Measurements from ENCODE around the gene CSRNP2. TPM values are rescaled to one million over a fixed set of nuclear protein-coding genes. Genes with fewer than 3 reads are reported as not detected.

The CSRNP2 gene
- total and polyA plus RNA-seq, 2 of the 8 experiments (the other 6 are each of a cell fraction or from before 2014, with no cell fraction given), result 13.7 to 34.0 TPM

DNA sequence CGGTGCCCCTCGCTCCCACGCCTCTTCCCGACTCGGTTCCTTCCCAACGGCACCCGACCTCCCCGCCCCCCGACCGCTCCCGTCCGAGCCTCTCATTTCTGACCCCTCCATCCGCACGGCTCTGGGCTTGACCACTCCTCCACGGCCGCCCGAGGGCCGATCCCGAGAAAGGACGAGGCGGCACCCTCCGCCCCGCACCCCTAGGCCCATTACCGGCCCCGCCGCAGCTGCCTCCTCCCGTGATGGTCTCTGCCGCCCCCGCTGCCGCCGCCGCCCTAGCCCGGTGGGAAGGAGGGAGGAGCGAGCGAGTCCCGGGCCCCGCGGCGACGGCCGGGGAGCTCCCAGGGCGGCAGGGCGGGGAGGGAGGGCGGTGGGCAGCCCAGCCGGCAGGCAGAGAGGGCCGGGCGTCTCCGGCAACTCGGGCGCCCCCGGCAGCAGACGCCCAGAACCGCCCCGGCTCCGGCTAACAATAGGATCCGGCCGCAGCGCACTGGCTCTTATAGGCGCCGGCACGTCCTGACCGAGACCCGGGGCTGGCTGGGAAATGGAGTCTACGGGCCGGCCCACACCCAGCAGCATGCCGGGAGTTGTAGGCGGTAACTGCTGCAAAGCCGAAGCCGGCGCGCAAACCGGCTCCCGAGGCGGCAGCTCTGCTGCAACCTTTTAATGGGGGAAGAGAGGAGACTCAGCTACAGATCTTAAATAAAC lies at the start of gene CSRNP2 (continued):
- TF ChIP-seq, protein P1, sequence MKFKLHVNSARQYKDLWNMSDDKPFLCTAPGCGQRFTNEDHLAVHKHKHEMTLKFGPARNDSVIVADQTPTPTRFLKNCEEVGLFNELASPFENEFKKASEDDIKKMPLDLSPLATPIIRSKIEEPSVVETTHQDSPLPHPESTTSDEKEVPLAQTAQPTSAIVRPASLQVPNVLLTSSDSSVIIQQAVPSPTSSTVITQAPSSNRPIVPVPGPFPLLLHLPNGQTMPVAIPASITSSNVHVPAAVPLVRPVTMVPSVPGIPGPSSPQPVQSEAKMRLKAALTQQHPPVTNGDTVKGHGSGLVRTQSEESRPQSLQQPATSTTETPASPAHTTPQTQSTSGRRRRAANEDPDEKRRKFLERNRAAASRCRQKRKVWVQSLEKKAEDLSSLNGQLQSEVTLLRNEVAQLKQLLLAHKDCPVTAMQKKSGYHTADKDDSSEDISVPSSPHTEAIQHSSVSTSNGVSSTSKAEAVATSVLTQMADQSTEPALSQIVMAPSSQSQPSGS (IDR thresholded peaks at IDR 0.05; ENCODE audit: low read length), result no peak
- peak; percentile 99 for TF ChIP-seq TAF1 (IDR thresholded peaks at IDR 0.05; ENCODE audit: low read depth, low read length)
- TF ChIP-seq CREB1 (IDR thresholded peaks at IDR 0.05), result peak; percentile 72
- peak in 1 of 2 experiments; percentile 57; a peak in 1 of 4 replicates for TF ChIP-seq SIN3A (conservative IDR thresholded peaks at IDR 0.05 in 1 of 2, IDR thresholded peaks at IDR 0.05 in 1 of 2; ENCODE audit: low read depth in 1 of 2, low read length in 2 of 2)
- 0 out of 2 replicates have a peak, but pooled peaks have one; percentile 23 for TF ChIP-seq ATF3 (IDR thresholded peaks at IDR 0.05; ENCODE audit: insufficient read depth, low read depth, low read length)
- TF ChIP-seq SP1 (IDR thresholded peaks at IDR 0.05; ENCODE audit: low read depth, low read length), result peak; percentile 55; the same call in 1 of the 2 replicates
- TF ChIP-seq CHD2 (IDR thresholded peaks at IDR 0.05; ENCODE audit: low read length), result no peak
- 0 out of 2 replicates have a peak, but pooled peaks have one; percentile 17 for TF ChIP-seq NRF1 (IDR thresholded peaks at IDR 0.05; ENCODE audit: low read depth, low read length)
- TF ChIP-seq TBP (IDR thresholded peaks at IDR 0.05; ENCODE audit: low read depth, low read length), result peak; percentile 97
- no peak for TF ChIP-seq RNF2 (IDR thresholded peaks at IDR 0.05; ENCODE audit: borderline replicate concordance, low read depth, low read length, missing control alignments, poor library complexity, severe bottlenecking)
- TF ChIP-seq PHF8 (conservative IDR thresholded peaks at IDR 0.05; ENCODE audit: low read depth, low read length), result peak; percentile 86
- TF ChIP-seq GTF2F1 (IDR thresholded peaks at IDR 0.05; ENCODE audit: borderline replicate concordance, low read depth, low read length), result peak; percentile 95
- peak; percentile 99 for TF ChIP-seq POLR2A (IDR thresholded peaks at IDR 0.05; ENCODE audit: control extremely low read depth in 1 of 2, low read depth in 2 of 2, low read length in 2 of 2)
- TF ChIP-seq SIX5 (IDR thresholded peaks at IDR 0.05; ENCODE audit: low read depth, low read length), result peak; percentile 75
- 0 out of 2 replicates have a peak, but pooled peaks have one; percentile 24 for TF ChIP-seq TCF12 (IDR thresholded peaks at IDR 0.05; ENCODE audit: low read depth, low read length)
- TF ChIP-seq TAF7 (optimal IDR thresholded peaks at IDR 0.05; ENCODE audit: borderline replicate concordance, low read depth, low read length), result peak; percentile 95
- TF ChIP-seq, protein P2, sequence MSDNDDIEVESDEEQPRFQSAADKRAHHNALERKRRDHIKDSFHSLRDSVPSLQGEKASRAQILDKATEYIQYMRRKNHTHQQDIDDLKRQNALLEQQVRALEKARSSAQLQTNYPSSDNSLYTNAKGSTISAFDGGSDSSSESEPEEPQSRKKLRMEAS (IDR thresholded peaks at IDR 0.05), result 0 out of 2 replicates have a peak, but pooled peaks have one; percentile 10
- TF ChIP-seq EP300 (IDR thresholded peaks at IDR 0.05; ENCODE audit: borderline replicate concordance in 1 of 2, low read depth in 2 of 2, low read length in 2 of 2), result peak in 1 of 2 experiments; percentile 18; a peak in 1 of 3 replicates
- TF ChIP-seq POLR2AphosphoS5 (IDR thresholded peaks at IDR 0.05; ENCODE audit: low read depth, low read length), result peak; percentile 97
- TF ChIP-seq KDM4A (IDR thresholded peaks at IDR 0.05; ENCODE audit: low read depth, low read length, severe bottlenecking), result peak; percentile 63
- peak; percentile 87; the same call in 1 of the 2 replicates for TF ChIP-seq RBBP5 (IDR thresholded peaks at IDR 0.05; ENCODE audit: borderline replicate concordance, low read depth, low read length)
